Gastrocnemius medialis (tissue), 4 donors: ENCODE measurements around the gene CRYGB. TPM values are rescaled to one million over a fixed set of nuclear protein-coding genes. Genes with fewer than 3 reads are reported as not detected.

ENCODE experiments used
- ATAC-seq, 2 donors: fragments of 150-250 bp; one replicate each; pipeline ENCODE4 v1.9.1; 2016
- DNase-seq, 2 donors: peaks; one replicate each; pipeline ENCODE4 v3.0.0-alpha.2; 2019
- H3K27ac ChIP-seq, 4 donors: fragments of 200-600 bp; sonication (generic); 1 replicate in 1 of 4; 2 replicates in 3 of 4; pipeline ENCODE4 v1.5.1; 2016 to 2018; ENCODE audit warnings: mild to moderate bottlenecking in 2 of 4, moderate library complexity in 1 of 4
- H3K27me3 ChIP-seq, 3 donors: fragments of 200-600 bp; sonication (generic) in 2 of 3; 1 replicate in 1 of 3; 2 replicates in 2 of 3; pipeline versions ENCODE4 v1.5.1 to v1.6.0; 2016 to 2019; ENCODE audit warnings: mild to moderate bottlenecking in 1 of 3, moderate library complexity in 1 of 3
- H3K36me3 ChIP-seq, 2 donors: fragments of 200-600 bp; sonication (generic) in 1 of 2; one replicate each; pipeline ENCODE4 v1.5.1; 2017 to 2018
- H3K4me1 ChIP-seq, 2 donors: fragments of 200-600 bp; sonication (generic) in 1 of 2; one replicate each; pipeline ENCODE4 v1.5.1; 2016 to 2017; ENCODE audit warnings: mild to moderate bottlenecking in 2 of 2
- H3K4me3 ChIP-seq, 4 donors: fragments of 200-600 bp; sonication (generic) in 3 of 4; 1 replicate in 1 of 4; 2 replicates in 3 of 4; pipeline ENCODE4 v1.5.1; 2016 to 2019; ENCODE audit warnings: mild to moderate bottlenecking in 2 of 4
- H3K9me3 ChIP-seq, 3 donors: fragments of 200-600 bp; sonication (generic) in 2 of 3; 1 replicate in 1 of 3; 2 replicates in 2 of 3; pipeline ENCODE4 v1.5.1; 2016 to 2019
- CTCF ChIP-seq, 5 experiments: fragments of 450-650 bp in 3 of 5; fragments of 200-600 bp in 2 of 5; sonication (generic) in 2 of 5; IDR thresholded peaks in 4 of 5; conservative IDR thresholded peaks in 1 of 5; 1 replicate in 4 of 5; 2 replicates in 1 of 5; pipeline ENCODE4 v1.5.1; 2016 to 2019; ENCODE audit warnings: antibody characterized with exemption in 5 of 5, mild to moderate bottlenecking in 3 of 5, moderate library complexity in 3 of 5
- POLR2A ChIP-seq, 2 donors: fragments of 450-650 bp; IDR thresholded peaks; one replicate each; pipeline ENCODE4 v1.6.1; 2017; ENCODE audit warnings: antibody characterized with exemption in 2 of 2, mild to moderate bottlenecking in 2 of 2, moderate library complexity in 2 of 2
- in situ Hi-C, 4 donors: fragments of 200-750 bp; cut with MboI; loops; one replicate each; pipeline versions ENCODE4 v1.15.0 to v1.8.0; 2017; ENCODE audit warnings: low sequenced_read_pairs in 4 of 4
- intact Hi-C: fragments of 100-400 bp; cut with DNase I; formaldehyde crosslinking; loops from one replicate; pipeline ENCODE4 v1.15.1; 2023; ENCODE audit warnings: low total_unique reads
- total RNA-seq, 4 donors: library from RNA; depleted of rRNA; stranded (reverse); fragments of >200 nt; gene quantifications; one replicate each; pipeline versions ENCODE4 v1.1.0 to v1.2.3, GENCODE V29; 2016

CRYGB gene
- total RNA-seq, 4 donors from 2014 or later, result not detected

- Histone ChIP-seq H3K4me3 (no peak overlapping the region), H3K36me3 (no peaks in the 10 kb centered on the region), H3K4me1 (no peaks in the 10 kb centered on the region), H3K9me3 (no peaks in the 10 kb centered on the region), H3K27me3 (peaks cover 0 to 10% (median 5%) of the 10 kb centered on the region in 3 donors), H3K27ac (no peak overlapping the region)
- no peak for DNase-seq
- ATAC-seq, result no peak
- intact Hi-C loops (no loop called here), in situ Hi-C loops (no loop called here)
- TF ChIP-seq POLR2A (IDR thresholded peaks at IDR 0.05) (no peak), CTCF (IDR thresholded peaks at IDR 0.05 in 4 of 5, conservative IDR thresholded peaks at IDR 0.05 in 1 of 5) (no peak)
Observed at GRCh38 chr2:208183526-208183925, 37.6 kb upstream of the CRYGB start.

GRCh38 chr2:208182835-208183234 is 36.9 kb upstream of the CRYGB start:
- no peak for TF ChIP-seq CTCF (IDR thresholded peaks at IDR 0.05 in 4 of 5, conservative IDR thresholded peaks at IDR 0.05 in 1 of 5)
- no peak for TF ChIP-seq POLR2A (IDR thresholded peaks at IDR 0.05)
- DNase-seq, result no peak
- Histone ChIP-seq H3K27ac (no peak overlapping the region), H3K27me3 (peaks cover 0 to 10% (median 5%) of the 10 kb centered on the region in 3 donors), H3K4me3 (no peak overlapping the region), H3K9me3 (no peaks in the 10 kb centered on the region), H3K36me3 (no peaks in the 10 kb centered on the region), H3K4me1 (no peaks in the 10 kb centered on the region)
- no peak for ATAC-seq
- in situ Hi-C loops (no loop called here), intact Hi-C loops (no loop called here)

- Histone ChIP-seq H3K9me3 (no peaks in the 10 kb centered on the region), H3K36me3 (no peaks in the 10 kb centered on the region), H3K4me3 (no peak overlapping the region), H3K27me3 (peaks cover 0 to 4% (median 0%) of the 10 kb centered on the region in 3 donors), H3K4me1 (peaks cover 0 to 5% of the 10 kb centered on the region in 2 donors), H3K27ac (no peak overlapping the region)
- ATAC-seq, result no peak
- TF ChIP-seq POLR2A (IDR thresholded peaks at IDR 0.05) (no peak), CTCF (IDR thresholded peaks at IDR 0.05 in 4 of 5, conservative IDR thresholded peaks at IDR 0.05 in 1 of 5) (no peak)
- no peak for DNase-seq
- intact Hi-C loops, result no loop called here
- in situ Hi-C loops, result no loop called here
Observed at GRCh38 chr2:208179028-208179609, 33.2 kb upstream of the CRYGB start.

GRCh38 chr2:208175840-208176153 is 29.8 kb upstream of the CRYGB start:
- peaks cover 0 to 5% of the 10 kb centered on the region in 2 donors for H3K4me1 ChIP-seq
- in situ Hi-C loops, result no loop called here

More at GRCh38 chr2:208175840-208176153, 29.8 kb upstream of the CRYGB start:
- TF ChIP-seq CTCF (IDR thresholded peaks at IDR 0.05 in 4 of 5, conservative IDR thresholded peaks at IDR 0.05 in 1 of 5), result no peak
- no peak for TF ChIP-seq POLR2A (IDR thresholded peaks at IDR 0.05)
- no peaks in the 10 kb centered on the region for H3K36me3 ChIP-seq
- DNase-seq, result no peak
- no peak overlapping the region for H3K4me3 ChIP-seq
- intact Hi-C loops, result loop anchor here (2.0 kb wide), 1 partner anchor 79 kb away; the partner anchor contains the start of gene IDH1
- no peak overlapping the region for H3K27ac ChIP-seq
- H3K27me3 ChIP-seq, result no peaks in the 10 kb centered on the region
- no peak for ATAC-seq
- no peaks in the 10 kb centered on the region for H3K9me3 ChIP-seq
